Small intestine (tissue), 7 donors: ENCODE measurements around the gene MAPT. TPM values are rescaled to one million over a fixed set of nuclear protein-coding genes. Genes with fewer than 3 reads are reported as not detected.

ENCODE experiments used
- DNase-seq, 2 donors: peaks; one replicate each; pipeline versions ENCODE4 v3.0.0 to v3.0.0-alpha.2; 2013
- FAIRE-seq: peaks from 2 replicates; lab custom pipeline; 2012; peaks lifted over from hg19 to GRCh38; lab: Jason Lieb, UNC
- H3K27ac ChIP-seq, 3 donors: one replicate each; pipeline ENCODE4 v1.5.1; 2013; ENCODE audit warnings: low read length in 2 of 3, mild to moderate bottlenecking in 2 of 3, control low read depth in 1 of 3, inconsistent platforms in 1 of 3, low read depth in 1 of 3, moderate library complexity in 1 of 3
- H3K27me3 ChIP-seq, 3 donors: one replicate each; pipeline ENCODE4 v1.6.1; 2013; ENCODE audit warnings: low read length in 3 of 3, inconsistent platforms in 1 of 3; ENCODE audit not compliant: control insufficient read depth in 3 of 3, insufficient read depth in 3 of 3
- H3K36me3 ChIP-seq, 3 donors: one replicate each; pipeline ENCODE4 v1.6.1; 2013; ENCODE audit warnings: low read length in 3 of 3, inconsistent platforms in 1 of 3, low read depth in 1 of 3, mild to moderate bottlenecking in 1 of 3, moderate library complexity in 1 of 3; ENCODE audit not compliant: control insufficient read depth in 3 of 3, insufficient read depth in 2 of 3
- H3K4me1 ChIP-seq, 3 donors: one replicate each; pipeline ENCODE4 v1.6.1; 2013; ENCODE audit warnings: low read length in 2 of 3, inconsistent platforms in 1 of 3, low read depth in 1 of 3, mild to moderate bottlenecking in 1 of 3, moderate library complexity in 1 of 3; ENCODE audit not compliant: control insufficient read depth in 3 of 3, insufficient read depth in 2 of 3
- H3K4me3 ChIP-seq, 3 donors: one replicate each; pipeline ENCODE4 v1.5.1; 2013; ENCODE audit warnings: low read length in 3 of 3, control low read depth in 1 of 3, inconsistent platforms in 1 of 3, low read depth in 1 of 3, mild to moderate bottlenecking in 1 of 3, moderate library complexity in 1 of 3
- H3K9me3 ChIP-seq, 2 donors: one replicate each; pipeline ENCODE4 v1.6.1; 2013; ENCODE audit warnings: low read depth in 1 of 2, low read length in 1 of 2; ENCODE audit not compliant: control insufficient read depth in 2 of 2, insufficient read depth in 1 of 2
- WGBS, 3 donors: extraction: QIAGEN DNeasy Blood & Tissue Kit; methylation state at CpG; one replicate each; pipeline ENCODE4 v1.1.7; 2013; 5-methylcytosine and 5-hydroxymethylcytosine counted together
- polyA plus RNA-seq, 4 donors: library from polyadenylated mRNA; stranded (reverse) in 3 of 4; unstranded in 1 of 4; fragments of 200-250 nt in 3 of 4; fragments of 120-200 nt in 1 of 4; gene quantifications; one replicate each; pipeline versions ENCODE4 v1.2.1 to v1.2.3, GENCODE V29; 2013
- donor health status: healthy with polysubstance abuse.
- donor health status: control.
- donor health status: control.
- donor health status: Bipolar disorder and iron deficiency.
- donor health status: healthy.

The MAPT gene
- polyA plus RNA-seq, 4 donors = 0.54 to 6.0 (median 0.87) TPM; not detected in 1

DNA sequence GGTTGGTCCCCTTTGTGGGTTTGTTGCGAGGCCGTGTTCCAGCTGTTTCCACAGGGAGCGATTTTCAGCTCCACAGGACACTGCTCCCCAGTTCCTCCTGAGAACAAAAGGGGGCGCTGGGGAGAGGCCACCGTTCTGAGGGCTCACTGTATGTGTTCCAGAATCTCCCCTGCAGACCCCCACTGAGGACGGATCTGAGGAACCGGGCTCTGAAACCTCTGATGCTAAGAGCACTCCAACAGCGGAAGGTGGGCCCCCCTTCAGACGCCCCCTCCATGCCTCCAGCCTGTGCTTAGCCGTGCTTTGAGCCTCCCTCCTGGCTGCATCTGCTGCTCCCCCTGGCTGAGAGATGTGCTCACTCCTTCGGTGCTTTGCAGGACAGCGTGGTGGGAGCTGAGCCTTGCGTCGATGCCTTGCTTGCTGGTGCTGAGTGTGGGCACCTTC is 77.4 kb downstream of the MAPT start:
- 48 to 59% (median 51%) methylated on average over 12 to 14 of the region's 14 CpGs for WGBS, 3 donors
- Histone ChIP-seq H3K27me3 (peaks cover 0 to 13% (median 4%) of the 10 kb centered on the region in 3 donors), H3K4me1 (no peaks in the 10 kb centered on the region), H3K36me3 (no peaks in the 10 kb centered on the region), H3K27ac (no peak overlapping the region), H3K4me3 (no peak overlapping the region), H3K9me3 (no peaks in the 10 kb centered on the region)
- no peak for FAIRE-seq
- no peak for DNase-seq

DNA sequence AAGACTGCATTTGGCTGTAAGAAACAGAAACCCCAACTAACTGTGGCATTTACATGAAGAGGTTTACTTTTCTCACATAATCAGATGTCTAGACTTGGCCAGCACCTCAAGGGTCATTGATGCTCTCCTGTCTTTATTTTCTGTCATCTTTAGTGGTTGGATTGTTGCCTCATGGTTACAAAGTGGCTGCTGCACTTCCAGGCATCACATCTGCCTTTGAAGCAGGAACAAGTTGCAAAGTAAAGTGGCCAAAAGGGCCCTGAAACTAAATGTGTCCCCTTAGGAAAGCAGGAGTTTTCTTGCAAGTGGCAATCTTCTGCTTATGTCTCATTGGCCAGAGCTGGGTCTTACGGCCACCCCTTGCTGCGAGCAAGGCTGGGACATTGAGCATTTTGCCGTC is 78.2 kb downstream of the MAPT start:
- FAIRE-seq (no peak), DNase-seq (no peak)
- Histone ChIP-seq H3K4me1 (no peaks in the 10 kb centered on the region), H3K9me3 (no peaks in the 10 kb centered on the region), H3K36me3 (no peaks in the 10 kb centered on the region), H3K27me3 (peaks cover 0 to 6% (median 0%) of the 10 kb centered on the region in 3 donors), H3K4me3 (no peak overlapping the region), H3K27ac (no peak overlapping the region)
- 84 to 96% (median 90%) methylated on average over 3 of the region's 3 CpGs for WGBS, 3 donors

DNA sequence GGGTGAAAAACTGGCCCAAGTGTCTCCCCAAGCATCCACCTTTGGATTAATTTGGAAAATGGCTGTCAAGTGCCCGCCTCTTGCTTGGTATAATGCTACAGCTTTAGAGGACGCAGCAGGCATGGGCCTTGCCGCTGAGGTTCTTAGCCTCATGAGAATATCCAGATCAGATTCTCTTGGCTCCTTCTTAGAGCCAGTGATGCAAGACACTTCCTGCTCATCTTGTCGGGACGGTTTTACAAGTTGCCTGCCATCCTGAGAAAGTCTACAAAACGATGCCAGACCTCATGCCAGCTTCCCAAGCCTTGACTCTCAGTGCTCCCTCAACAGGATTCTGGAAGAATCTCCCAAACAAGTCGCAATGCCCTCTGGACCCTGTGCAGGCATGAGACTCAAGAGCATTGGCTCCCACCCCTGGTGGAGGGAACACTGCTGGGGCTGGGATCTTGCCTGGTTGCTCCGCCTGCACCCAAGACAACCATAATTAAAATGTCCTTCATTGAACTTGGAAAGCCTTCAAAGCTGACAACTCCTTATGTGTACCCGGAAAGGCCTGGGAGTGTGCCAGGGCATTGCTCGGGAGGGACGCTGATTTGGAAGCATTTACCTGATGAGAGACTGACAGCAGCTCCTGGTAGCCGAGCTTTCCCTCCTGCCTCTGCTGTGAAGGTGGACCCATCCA is 78.9 kb downstream of the MAPT start:
- no peaks in the 10 kb centered on the region for H3K36me3 ChIP-seq
- H3K27me3 ChIP-seq = peaks cover 0 to 4% (median 0%) of the 10 kb centered on the region in 3 donors
- no peaks in the 10 kb centered on the region for H3K9me3 ChIP-seq
- no peak overlapping the region for H3K4me3 ChIP-seq
- DNase-seq (peak in 1 of 2 donors; percentile 11), FAIRE-seq (no peak)
- H3K27ac ChIP-seq = no peak overlapping the region
- 37 to 77% (median 53%) methylated on average over 12 of the region's 12 CpGs for WGBS, 3 donors
- no peaks in the 10 kb centered on the region for H3K4me1 ChIP-seq

DNA sequence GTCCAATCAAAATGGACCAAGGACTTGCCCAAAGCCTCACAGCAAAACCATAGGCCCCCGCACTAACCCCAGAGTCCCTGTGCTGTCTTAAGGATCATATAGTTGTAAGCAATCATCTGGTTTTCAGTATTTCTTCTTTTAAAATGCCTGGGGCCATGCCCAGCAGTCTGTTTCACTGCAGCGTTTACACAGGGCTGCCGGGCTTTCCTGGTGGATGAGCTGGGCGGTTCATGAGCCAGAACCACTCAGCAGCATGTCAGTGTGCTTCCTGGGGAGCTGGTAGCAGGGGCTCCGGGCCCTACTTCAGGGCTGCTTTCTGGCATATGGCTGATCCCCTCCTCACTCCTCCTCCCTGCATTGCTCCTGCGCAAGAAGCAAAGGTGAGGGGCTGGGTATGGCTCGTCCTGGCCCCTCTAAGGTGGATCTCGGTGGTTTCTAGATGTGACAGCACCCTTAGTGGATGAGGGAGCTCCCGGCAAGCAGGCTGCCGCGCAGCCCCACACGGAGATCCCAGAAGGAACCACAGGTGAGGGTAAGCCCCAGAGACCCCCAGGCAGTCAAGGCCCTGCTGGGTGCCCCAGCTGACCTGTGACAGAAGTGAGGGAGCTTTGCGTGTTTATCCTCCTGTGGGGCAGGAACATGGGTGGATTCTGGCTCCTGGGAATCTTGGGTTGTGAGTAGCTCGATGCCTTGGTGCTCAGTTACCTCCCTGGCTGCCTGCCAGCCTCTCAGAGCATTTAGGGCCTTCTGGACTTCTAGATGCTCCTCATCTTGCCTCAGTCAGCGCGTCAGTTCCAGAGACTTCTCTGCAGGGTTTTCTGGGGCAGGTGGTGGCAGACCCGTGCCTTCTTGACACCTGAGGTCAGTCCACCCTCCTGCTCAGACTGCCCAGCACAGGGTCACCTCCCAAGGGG is 79.8 kb downstream of the MAPT start:
- 75 to 80% (median 79%) methylated on average over 17 of the region's 17 CpGs for WGBS, 3 donors

DNA sequence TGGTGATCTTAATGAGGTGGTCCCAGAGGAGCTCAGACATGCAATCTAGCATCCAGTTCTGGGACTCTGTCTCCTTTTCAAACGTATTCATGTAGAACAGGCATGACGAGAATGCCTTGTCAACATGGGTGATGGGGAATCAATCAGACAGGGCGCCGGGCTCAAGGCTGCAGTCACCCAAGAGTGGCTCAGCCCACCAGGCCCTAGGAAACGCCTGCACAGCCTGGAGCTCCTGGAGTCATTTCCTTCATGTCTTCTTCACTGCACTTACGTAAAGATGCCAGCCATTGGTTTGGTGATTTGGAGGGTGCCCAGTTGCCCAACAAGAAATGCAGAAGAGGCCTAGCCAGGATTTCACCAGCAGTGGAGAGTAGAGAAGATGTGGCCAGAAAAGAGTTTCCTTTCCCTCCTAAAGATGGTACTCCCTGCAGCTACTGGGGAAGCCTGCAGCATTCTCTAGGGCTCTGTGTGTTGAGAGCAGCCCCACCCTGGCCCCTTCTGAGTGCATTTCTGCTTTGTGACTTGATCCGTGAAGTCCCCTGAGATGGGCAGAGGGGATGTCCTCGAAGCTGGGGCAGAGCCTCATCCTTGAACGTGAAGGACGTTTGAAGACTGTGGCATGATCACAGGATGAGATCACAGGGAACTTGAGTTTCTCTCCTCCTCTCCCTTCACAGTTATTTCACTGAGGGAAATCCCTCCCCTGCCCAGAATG is 80.7 kb downstream of the MAPT start:
- WGBS, 3 donors = 79 to 85% (median 83%) methylated on average over 10 of the region's 10 CpGs
- no peak for DNase-seq

More for the DNA sequence above, 79.8 kb downstream of the MAPT start:
- H3K27me3 ChIP-seq = peaks cover 0 to 2% (median 0%) of the 10 kb centered on the region in 3 donors
- no peaks in the 10 kb centered on the region for H3K4me1 ChIP-seq
- H3K27ac ChIP-seq = no peak overlapping the region
- DNase-seq (no peak), FAIRE-seq (no peak)
- no peaks in the 10 kb centered on the region for H3K36me3 ChIP-seq
- H3K9me3 ChIP-seq = no peaks in the 10 kb centered on the region
- H3K4me3 ChIP-seq = no peak overlapping the region

DNA sequence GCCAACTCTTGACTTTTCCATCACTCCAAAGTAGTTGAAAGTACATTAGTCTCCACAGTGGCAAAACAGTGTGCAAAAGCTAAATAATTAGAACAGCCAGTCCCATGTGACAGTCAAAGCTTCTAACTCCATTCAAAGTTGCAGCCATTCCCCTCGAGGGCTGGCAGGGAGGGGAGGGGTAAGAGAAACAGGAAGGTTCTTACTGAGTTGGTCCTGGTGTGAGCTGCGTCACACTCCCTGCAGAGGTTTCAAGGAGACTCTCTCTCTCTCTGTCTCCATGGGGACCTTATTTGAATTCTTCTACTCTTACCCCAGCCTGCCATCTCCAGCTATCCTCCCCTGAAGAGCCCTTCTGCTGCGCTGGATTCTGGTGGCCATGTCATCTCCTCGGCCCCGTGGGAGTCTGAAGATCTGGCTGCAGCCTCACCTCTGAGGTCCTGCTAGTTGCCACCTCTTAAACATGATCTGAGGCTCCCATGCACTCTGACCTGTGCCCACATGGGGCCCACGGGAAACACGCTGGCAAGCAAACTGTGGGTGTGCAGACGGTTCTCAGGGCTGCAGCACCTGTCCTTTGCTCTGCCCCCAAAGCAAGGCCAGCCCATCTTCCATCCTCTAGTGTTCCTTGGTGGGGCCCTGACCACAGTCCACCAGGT is 81.4 kb downstream of the MAPT start:
- H3K36me3 ChIP-seq = no peaks in the 10 kb centered on the region

More for the DNA sequence above, 80.7 kb downstream of the MAPT start:
- Histone ChIP-seq H3K27me3 (peaks cover 0 to 2% (median 0%) of the 10 kb centered on the region in 3 donors), H3K9me3 (no peaks in the 10 kb centered on the region), H3K4me1 (no peaks in the 10 kb centered on the region), H3K36me3 (no peaks in the 10 kb centered on the region), H3K4me3 (no peak overlapping the region), H3K27ac (no peak overlapping the region)
- no peak for FAIRE-seq

DNA sequence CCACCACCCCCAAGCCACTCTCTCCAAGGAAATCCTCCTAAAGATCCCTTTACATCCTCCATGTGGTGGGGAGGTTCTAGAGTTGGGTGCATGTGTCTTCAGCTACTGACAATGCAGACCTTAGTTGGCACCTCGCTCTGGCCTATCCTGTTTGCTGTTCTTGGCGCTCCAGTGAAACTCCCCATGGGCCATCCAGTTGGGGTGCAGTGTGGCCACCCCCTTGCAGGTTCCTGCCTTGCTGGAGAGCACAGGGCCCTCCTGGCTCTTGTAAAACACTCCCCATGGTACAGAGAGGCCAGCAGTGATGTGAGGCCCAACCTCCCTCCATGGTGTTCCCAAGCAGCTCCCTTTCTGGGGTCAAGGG is 82.0 kb downstream of the MAPT start:
- Histone ChIP-seq H3K9me3 (no peaks in the 10 kb centered on the region), H3K36me3 (no peaks in the 10 kb centered on the region), H3K27ac (no peak overlapping the region), H3K4me3 (no peak overlapping the region), H3K27me3 (no peaks in the 10 kb centered on the region), H3K4me1 (no peaks in the 10 kb centered on the region)
- DNase-seq = no peak
- no peak for FAIRE-seq
- WGBS, 3 donors = 81 to 100% (median 96%) methylated on average over 2 of the region's 2 CpGs

More for the DNA sequence above, 81.4 kb downstream of the MAPT start:
- DNase-seq (no peak), FAIRE-seq (no peak)
- no peaks in the 10 kb centered on the region for H3K27me3 ChIP-seq
- no peak overlapping the region for H3K27ac ChIP-seq
- no peaks in the 10 kb centered on the region for H3K9me3 ChIP-seq
- 69 to 75% (median 71%) methylated on average over 8 of the region's 8 CpGs for WGBS, 3 donors
- no peaks in the 10 kb centered on the region for H3K4me1 ChIP-seq
- no peak overlapping the region for H3K4me3 ChIP-seq
